Activated CD4-positive, alpha-beta T cell treated with anti-CD3 and anti-CD28 coated beads for 48 hours (primary cell): ENCODE measurements around the gene KRT77.
"Not testable (repeated sequence)": the region's sequence is repeated elsewhere in the genome, so short reads cannot be mapped to it uniquely, and the experiment has no call there.

ENCODE experiments used
- DNase-seq: peaks from one replicate; pipeline ENCODE4 v3.0.0-alpha.2; 2020

KRT77 gene

GRCh38 chr12:52703424-52703823 lies at the start of gene KRT77:
Gene KRT77 (minus strand): TSS chr12:52703524. CDS start chr12:52703434, 90 bp downstream.
- DNase-seq: no peak

- no peak for DNase-seq
These were observed 49.2 kb upstream of the KRT77 start for GRCh38 chr12:52752516-52752915.

GRCh38 chr12:52751795-52752194 lies 48.5 kb upstream of the KRT77 start:
- DNase-seq: no peak

GRCh38 chr12:52750532-52750931 lies 47.2 kb upstream of the KRT77 start:
- not testable (repeated sequence) for DNase-seq

GRCh38 chr12:52749827-52750226 lies 46.5 kb upstream of the KRT77 start:
- DNase-seq: no peak

GRCh38 chr12:52748578-52748977 lies 45.3 kb upstream of the KRT77 start:
- no peak for DNase-seq

DNA sequence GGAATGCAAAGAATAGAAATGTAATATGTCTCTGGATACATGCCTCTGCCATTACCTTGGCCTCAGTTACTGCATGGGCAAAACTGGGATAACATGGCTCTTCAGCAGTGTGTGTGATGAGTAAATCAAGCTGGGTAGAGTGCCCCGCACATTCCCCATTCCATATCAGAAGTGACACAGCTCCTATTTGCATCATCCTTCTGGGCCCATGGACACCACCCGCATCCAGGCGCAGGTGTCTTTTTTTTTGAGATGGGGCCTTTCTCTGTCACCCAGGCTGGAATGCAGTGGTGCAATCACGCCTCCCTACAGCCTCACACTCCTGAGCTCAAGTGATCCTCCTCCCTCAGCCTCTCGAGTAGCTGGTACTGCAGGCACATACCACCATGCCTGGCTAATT lies 42.2 kb upstream of the KRT77 start:
- DNase-seq: no peak

DNA sequence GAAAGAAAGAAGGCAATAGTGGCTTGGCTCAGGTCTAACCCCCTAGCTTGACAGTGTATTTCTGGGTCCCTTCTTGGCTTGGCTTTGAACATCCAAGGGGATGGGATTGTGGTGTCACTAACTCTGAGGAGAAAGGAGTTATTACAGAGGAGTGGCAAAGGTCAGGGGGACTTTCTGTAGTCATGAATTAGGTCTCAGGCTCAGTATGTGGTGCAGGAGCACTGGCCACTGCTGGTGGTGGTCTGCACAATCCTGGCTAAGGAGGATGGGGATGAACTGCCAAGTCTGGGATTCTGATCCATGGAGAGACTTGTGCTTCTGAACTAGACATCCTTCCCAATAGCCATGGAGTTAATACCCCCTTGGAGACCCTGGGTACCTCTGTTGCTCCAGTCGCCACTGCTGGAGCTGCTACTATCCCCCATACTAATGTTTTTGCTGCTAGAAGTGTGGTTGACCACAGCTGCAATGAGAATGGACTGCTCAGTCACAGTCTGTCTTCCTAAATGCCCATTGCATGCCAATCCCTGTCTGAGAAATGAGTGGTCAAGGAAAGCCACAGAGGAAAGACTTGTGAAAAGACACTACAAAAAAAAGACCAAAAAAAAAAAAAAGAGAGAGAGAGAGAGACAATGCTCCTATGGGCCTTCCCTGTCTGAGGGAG lies 41.3 kb upstream of the KRT77 start:
- no peak for DNase-seq

GRCh38 chr12:52742822-52743457 lies 39.6 kb upstream of the KRT77 start:
- no peak for DNase-seq

- DNase-seq: no peak
These were observed 38.9 kb upstream of the KRT77 start for GRCh38 chr12:52742196-52742580.

DNA sequence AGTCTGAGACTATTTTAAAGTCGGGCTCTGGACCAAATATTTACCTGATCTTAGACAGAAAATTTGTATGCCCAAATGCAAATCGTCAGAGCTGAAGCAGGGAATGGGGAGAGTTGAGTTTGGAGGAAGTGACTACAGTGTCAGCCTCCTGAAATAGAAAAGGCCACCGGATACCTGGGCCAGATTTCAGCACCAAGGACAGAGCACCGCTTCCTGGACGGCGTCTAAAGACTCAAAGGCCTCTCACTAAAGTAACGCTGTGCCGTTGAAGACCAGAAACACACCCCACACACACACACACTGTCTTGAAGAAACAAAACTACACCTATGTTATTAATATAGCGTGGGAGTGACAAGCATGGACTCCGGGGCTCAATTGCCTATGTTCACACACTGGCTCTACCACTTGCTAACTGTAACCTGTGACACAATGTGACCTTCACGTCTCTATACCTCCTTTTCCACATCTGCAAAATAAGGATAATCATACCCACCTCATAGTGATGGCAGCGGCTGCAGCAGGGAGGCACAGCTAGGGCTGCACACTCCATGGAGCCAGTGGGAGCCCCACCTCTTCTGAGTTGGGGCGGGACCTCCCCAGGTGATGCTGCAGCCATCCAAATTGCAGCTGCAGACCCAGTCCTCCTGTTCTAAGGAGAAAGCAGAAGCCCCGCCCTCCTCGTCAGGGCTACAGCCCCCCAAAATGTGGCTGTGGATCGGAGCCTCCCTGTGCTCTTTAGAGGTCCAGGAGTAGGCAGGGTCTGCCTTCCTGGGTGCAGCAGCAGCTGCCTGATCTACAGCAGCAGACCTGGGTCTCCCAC lies 38.3 kb upstream of the KRT77 start:
- DNase-seq: peak; percentile 77

GRCh38 chr12:52740584-52740983 lies 37.3 kb upstream of the KRT77 start:
- no peak for DNase-seq

DNA sequence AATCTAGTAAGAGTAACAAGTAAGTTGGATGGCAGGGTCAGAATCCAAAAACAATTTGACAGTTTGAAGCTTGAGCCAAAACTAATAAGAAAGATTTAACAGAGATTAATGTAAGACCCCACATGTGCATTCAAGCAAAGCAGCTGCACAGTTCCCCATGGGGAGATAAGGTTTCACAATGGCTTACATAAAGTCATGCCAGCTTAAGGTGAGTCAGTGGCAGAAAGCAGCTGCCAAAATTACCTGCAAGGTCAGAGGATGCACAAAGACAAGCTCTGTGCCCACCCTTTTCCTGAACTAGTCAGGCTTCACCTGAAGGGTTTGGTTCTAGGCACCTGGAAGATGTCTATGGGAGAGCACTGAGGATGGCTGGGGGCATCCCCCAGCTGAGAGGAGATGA lies 36.6 kb upstream of the KRT77 start:
- no peak for DNase-seq

DNA sequence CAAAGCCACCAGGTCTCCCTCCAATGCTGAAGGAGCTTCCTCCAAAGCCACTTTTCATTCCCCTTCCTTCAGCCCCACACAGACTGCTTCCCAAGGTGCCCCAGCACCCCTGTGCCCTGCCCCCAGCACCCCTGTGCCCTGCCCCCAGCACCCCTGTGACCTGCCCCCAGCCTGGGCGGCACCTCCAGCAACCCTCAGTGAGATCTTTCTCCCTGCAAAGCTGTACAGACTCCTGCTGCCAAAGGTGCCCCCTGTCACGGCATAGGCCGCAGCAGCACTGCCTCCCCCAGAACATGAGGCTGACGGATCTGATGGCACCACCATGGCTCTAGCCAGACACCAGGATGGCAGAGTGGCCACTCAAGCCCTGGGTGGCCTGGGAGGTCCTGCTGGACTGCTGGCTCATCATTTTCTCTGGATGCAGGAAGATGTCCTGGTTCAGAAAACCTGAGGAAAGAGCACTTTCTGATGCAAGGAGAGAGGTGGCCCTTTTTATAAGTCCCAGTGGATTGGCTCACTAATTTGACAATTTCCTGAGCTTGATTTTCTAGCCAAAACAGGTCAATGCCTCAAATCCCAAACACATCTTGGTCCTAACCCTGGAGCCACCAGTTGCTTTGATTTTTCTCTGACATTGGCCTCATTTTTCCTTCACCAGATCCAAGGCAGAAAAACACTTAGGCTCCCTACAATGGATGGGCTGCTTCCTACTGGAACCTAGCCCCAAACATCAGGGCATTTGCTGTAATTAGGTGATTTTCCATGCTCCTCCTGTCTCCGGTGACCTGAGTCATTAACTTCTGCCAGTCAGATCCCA lies 32.7 kb upstream of the KRT77 start:
- DNase-seq: no peak

DNA sequence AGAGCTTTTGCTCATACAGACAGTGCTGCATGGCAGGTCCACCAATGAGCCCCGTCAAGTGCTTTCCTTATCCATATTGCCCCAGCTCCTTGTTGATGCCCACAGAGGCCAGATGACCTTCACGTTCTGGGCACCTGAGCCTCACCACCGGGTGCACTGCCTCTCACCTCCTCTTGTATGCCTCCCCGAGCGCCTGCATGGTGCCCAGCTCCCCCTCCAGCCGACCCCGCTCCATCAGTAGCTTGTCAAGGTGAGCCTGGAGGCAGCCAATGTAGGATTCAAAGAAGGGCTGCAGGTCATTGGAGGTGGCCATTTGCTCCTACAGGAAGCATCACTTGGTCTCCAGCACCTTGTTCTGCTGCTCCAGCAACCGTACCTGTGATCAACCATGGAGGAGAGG lies 31.8 kb upstream of the KRT77 start:
- no peak for DNase-seq

GRCh38 chr12:52730793-52731192 lies 27.5 kb upstream of the KRT77 start:
- DNase-seq: no peak

DNA sequence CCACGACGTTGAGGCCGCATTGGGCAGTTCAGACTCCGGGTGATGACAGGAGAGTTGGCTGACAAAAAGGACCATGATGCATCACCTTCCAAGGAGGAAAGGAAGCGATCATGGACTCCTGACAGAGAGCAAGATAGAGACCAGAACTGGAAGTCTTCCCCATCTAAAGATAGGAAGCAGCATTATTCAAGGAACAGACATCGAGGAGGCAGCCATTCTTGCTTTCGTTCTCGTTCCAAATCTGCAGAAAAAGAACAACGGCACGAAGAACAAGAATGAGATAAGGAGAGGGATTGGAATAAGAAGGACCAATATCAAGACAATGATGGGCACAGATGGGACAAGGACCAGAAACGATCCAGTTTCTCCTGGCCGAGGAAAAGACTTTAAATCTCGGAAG lies 27.1 kb upstream of the KRT77 start:
- no peak for DNase-seq

GRCh38 chr12:52729147-52729546 lies 25.8 kb upstream of the KRT77 start:
- no peak for DNase-seq

GRCh38 chr12:52728374-52728773 lies 25.1 kb upstream of the KRT77 start:
- no peak for DNase-seq

DNA sequence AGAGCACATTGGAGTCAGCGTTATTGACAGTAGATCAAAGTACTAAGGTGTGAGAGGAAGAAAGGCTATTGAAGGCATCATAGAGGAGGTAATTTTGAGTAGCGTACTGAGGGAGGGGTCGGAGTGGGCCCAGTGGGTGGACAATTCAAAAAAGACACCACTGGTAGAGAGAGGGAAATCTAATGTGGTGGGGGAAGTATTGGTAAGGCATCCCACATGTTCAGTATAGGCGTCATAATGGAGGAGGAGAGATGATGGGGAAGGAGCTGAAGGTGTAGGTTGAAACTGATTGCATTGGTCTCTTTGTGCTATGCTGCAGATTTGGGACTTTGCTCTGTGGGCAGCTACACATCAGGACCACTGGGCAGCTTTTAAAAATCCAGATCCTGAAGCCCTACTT lies 23.7 kb upstream of the KRT77 start:
- DNase-seq: no peak

- DNase-seq: no peak
These were observed 23.1 kb upstream of the KRT77 start for GRCh38 chr12:52726451-52726850.

DNA sequence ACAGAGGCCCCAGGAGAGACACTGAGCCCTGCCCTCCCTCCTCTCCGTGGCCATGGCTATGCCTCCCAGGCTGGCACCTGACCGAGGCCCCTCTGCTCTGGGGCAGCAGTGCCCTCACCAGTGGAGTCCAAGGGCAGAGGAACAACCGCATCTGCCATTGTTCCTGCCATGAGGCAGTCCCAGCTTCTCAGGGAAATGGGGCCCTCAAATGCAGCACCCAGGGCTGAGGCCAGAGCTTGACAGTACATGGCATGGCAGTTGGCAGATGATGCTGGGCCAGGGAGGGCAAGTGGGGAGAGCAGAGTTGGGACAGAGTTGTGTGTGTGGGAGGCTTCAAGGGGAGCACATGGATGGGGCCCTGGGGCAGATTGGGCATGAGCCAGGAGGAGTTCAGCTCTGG lies 21.1 kb upstream of the KRT77 start:
- no peak for DNase-seq

DNA sequence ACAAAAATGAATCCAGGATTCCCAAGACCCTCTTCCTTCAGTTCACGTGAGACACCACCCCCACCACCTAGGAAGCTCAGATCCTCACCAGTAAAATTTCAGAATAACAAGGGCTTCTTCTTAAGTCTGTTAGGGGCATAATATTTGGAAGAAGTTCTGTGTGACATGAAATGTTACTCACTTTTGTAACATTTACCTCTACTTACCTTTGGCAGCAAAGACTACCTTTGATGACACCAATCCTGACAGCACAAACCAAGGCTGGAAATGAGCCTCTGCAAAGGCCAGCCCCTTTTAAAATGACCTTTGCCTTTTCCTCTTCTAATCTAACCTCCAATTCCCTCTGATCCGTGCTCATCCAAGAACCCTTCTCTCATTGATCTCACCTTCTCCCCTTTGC lies 19.4 kb upstream of the KRT77 start:
- DNase-seq: no peak
